ENCODE measurements around the gene OR10P1.

Gene OR10P1

DNA sequence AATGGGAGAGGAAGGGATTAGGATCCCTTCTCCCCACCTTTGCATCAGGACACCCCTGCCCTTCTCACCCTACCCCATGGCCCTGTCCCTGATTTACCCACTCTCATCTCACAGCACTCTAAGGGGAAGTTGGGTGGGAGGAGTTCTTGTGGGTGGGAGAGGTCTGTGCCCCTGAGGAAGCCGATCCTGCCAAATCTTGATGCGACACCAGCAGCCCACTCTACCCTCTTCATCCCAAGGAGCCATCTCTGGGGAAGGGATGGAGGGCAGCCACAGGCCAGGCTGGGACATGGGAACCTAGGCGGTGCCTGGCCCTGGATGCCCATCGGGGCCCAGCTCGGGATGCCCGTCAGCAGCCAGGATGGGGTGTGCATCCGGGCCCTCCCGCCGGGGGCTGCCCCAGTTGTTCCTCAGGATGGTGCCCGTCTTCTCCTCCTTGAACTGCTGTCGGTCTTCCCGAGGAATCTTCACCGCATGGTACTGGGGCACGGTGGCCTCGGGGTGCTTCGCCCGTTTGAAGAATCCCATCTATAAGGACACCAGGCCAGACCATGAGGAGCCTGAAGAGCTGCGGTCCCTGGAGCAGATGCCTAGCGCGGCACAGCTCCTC is 48.2 kb downstream of the OR10P1 start:
- no peak overlapping the region for H3K4me3 ChIP-seq (ENCODE audit: low read length)
- TF ChIP-seq CTCF (IDR thresholded peaks at IDR 0.05; ENCODE audit: low read depth, low read length, poor library complexity, severe bottlenecking) (no peak), EZH2phosphoT487 (IDR thresholded peaks at IDR 0.05; ENCODE audit: borderline replicate concordance, low read length) (no peak)
- no peaks in the 10 kb centered on the region for H3K9me2 ChIP-seq (replicated peaks; ENCODE audit: control insufficient read depth, low read length)
- no peaks in the 10 kb centered on the region for H3K79me2 ChIP-seq (ENCODE audit: control insufficient read depth, low read length)
- H3K36me3 ChIP-seq (ENCODE audit: control insufficient read depth, low read length): no peaks in the 10 kb centered on the region
- no peaks in the 10 kb centered on the region for H3F3A ChIP-seq (ENCODE audit: control insufficient read depth, insufficient read depth)
- H3K9me3 ChIP-seq (ENCODE audit: control insufficient read depth, insufficient read depth, low read length): no peaks in the 10 kb centered on the region
- peaks cover 8% of the 10 kb centered on the region for H3K27me3 ChIP-seq (ENCODE audit: control insufficient read depth, low read length)
- H3K4me1 ChIP-seq (ENCODE audit: control insufficient read depth, low read length): peaks cover 22% of the 10 kb centered on the region
- H3K4me2 ChIP-seq (ENCODE audit: low read length): no peak overlapping the region
- no peaks in the 10 kb centered on the region for H4K20me1 ChIP-seq (ENCODE audit: control insufficient read depth, insufficient read depth, low read depth, low read length)
- H3K27ac ChIP-seq (ENCODE audit: low read depth, low read length): no peak overlapping the region

GRCh38 chr12:55685671-55686070 is 49.0 kb downstream of the OR10P1 start:
- Histone ChIP-seq H3K27ac (ENCODE audit: low read depth, low read length) (no peak overlapping the region), H3K9me3 (ENCODE audit: control insufficient read depth, insufficient read depth, low read length) (no peaks in the 10 kb centered on the region), H3K79me2 (ENCODE audit: control insufficient read depth, low read length) (no peaks in the 10 kb centered on the region), H3K4me3 (ENCODE audit: low read length) (no peak overlapping the region), H3K4me2 (ENCODE audit: low read length) (no peak overlapping the region), H3K36me3 (ENCODE audit: control insufficient read depth, low read length) (no peaks in the 10 kb centered on the region), H4K20me1 (ENCODE audit: control insufficient read depth, insufficient read depth, low read depth, low read length) (no peaks in the 10 kb centered on the region), H3F3A (ENCODE audit: control insufficient read depth, insufficient read depth) (no peaks in the 10 kb centered on the region), H3K9me2 (replicated peaks; ENCODE audit: control insufficient read depth, low read length) (no peaks in the 10 kb centered on the region), H3K4me1 (ENCODE audit: control insufficient read depth, low read length) (peaks cover 22% of the 10 kb centered on the region), H3K27me3 (ENCODE audit: control insufficient read depth, low read length) (peaks cover 8% of the 10 kb centered on the region)
- TF ChIP-seq EZH2phosphoT487 (IDR thresholded peaks at IDR 0.05; ENCODE audit: borderline replicate concordance, low read length) (no peak), CTCF (IDR thresholded peaks at IDR 0.05; ENCODE audit: low read depth, low read length, poor library complexity, severe bottlenecking) (no peak)

DNA sequence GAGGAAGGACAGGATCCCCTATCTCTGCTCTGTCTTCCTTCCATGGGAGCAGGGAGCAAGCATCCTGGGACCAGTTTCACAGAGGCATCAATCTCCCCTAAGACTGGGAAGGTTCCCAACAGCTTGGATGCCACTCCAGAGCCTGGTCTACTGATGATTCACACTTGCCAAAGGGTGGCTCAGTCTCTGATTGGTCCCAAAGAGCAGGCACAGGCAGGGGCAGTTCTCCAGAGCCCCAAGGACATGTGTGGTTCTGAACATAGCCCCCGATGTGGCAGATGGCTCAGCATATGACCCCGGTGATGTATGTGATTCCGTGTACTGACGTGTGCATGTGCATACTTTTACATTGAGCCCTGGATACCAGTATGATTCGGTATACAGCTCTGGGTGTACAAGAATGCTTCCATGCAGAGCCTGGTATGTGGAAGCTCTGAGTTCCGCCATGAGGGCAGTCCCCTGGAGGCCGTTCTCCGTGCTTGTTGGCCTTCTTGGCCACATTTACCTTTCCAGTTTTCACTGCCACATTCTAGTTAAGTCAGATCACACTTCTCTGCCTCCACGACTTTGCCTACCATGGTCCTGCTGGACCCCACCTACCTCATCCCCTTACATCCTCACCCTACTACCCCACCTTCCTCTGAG is 49.8 kb downstream of the OR10P1 start:
- H3K4me2 ChIP-seq (ENCODE audit: low read length): no peak overlapping the region
- peaks cover 5% of the 10 kb centered on the region; the same call in 1 of the 2 replicates for H3K27me3 ChIP-seq (ENCODE audit: control insufficient read depth, low read length)
- TF ChIP-seq CTCF (IDR thresholded peaks at IDR 0.05; ENCODE audit: low read depth, low read length, poor library complexity, severe bottlenecking) (no peak), EZH2phosphoT487 (IDR thresholded peaks at IDR 0.05; ENCODE audit: borderline replicate concordance, low read length) (no peak)
- no peaks in the 10 kb centered on the region for H4K20me1 ChIP-seq (ENCODE audit: control insufficient read depth, insufficient read depth, low read depth, low read length)
- no peak overlapping the region for H3K27ac ChIP-seq (ENCODE audit: low read depth, low read length)
- H3F3A ChIP-seq (ENCODE audit: control insufficient read depth, insufficient read depth): no peaks in the 10 kb centered on the region
- no peaks in the 10 kb centered on the region for H3K36me3 ChIP-seq (ENCODE audit: control insufficient read depth, low read length)
- no peaks in the 10 kb centered on the region for H3K79me2 ChIP-seq (ENCODE audit: control insufficient read depth, low read length)
- H3K9me2 ChIP-seq (replicated peaks; ENCODE audit: control insufficient read depth, low read length): no peaks in the 10 kb centered on the region
- H3K4me3 ChIP-seq (ENCODE audit: low read length): no peak overlapping the region
- H3K4me1 ChIP-seq (ENCODE audit: control insufficient read depth, low read length): peaks cover 17% of the 10 kb centered on the region
- no peaks in the 10 kb centered on the region for H3K9me3 ChIP-seq (ENCODE audit: control insufficient read depth, insufficient read depth, low read length)
